AG09309 (cell line): ENCODE measurements around the gene PDE2A.

ENCODE experiments used
- DNase-seq: peaks from one replicate; pipeline ENCODE4 v3.0.0-alpha.2; 2010; ENCODE audit warnings: low read depth
- H3K4me3 ChIP-seq: 2 replicates; pipeline ENCODE4 v1.5.1; 2011; ENCODE audit warnings: mild to moderate bottlenecking, low read depth, low read length, moderate library complexity; ENCODE audit not compliant: control insufficient read depth
- TF ChIP-seq, protein P1 (sequence below): IDR thresholded peaks from 2 replicates; pipeline ENCODE4 v1.5.1; 2011; ENCODE audit warnings: mild to moderate bottlenecking, low read depth, low read length, inconsistent platforms; ENCODE audit not compliant: insufficient read depth, control insufficient read depth; ENCODE audit errors: missing control alignments

The PDE2A gene

DNA sequence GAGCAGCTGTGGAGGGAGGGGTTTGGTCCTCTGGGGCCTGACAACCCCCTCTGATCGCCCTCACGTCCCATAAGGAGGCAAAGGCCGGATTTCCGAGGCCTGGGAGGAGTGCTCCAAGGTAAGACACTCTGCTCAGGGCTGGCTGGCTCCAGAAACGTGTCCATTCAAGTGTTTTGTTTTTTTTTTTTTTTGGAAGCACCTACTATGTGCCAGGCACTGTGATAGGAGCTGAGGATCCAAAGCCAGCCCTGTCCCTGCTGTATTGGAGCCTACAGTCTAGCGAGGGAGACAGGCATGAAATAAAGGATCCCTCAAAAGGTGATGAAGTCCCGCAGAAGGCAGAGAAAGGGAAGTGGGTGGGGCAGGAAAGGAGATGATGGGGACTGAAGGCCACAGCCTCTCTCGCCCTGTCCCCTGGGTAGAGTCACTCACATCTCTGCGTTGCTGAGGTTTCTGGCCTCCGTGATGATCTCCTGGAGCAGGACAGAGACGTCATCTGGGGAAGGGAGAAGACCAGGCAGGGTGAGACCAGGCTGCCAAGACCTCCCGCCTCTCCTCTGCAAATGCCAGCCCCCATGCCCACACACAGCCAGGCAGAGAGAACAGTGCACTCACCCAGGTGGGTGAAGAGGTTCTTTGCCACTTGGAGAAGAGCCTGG, 89.2 kb downstream of the PDE2A start:
- H3K4me3 ChIP-seq: no peak overlapping the region
- no peak for DNase-seq
- TF ChIP-seq, protein P1, sequence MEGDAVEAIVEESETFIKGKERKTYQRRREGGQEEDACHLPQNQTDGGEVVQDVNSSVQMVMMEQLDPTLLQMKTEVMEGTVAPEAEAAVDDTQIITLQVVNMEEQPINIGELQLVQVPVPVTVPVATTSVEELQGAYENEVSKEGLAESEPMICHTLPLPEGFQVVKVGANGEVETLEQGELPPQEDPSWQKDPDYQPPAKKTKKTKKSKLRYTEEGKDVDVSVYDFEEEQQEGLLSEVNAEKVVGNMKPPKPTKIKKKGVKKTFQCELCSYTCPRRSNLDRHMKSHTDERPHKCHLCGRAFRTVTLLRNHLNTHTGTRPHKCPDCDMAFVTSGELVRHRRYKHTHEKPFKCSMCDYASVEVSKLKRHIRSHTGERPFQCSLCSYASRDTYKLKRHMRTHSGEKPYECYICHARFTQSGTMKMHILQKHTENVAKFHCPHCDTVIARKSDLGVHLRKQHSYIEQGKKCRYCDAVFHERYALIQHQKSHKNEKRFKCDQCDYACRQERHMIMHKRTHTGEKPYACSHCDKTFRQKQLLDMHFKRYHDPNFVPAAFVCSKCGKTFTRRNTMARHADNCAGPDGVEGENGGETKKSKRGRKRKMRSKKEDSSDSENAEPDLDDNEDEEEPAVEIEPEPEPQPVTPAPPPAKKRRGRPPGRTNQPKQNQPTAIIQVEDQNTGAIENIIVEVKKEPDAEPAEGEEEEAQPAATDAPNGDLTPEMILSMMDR: no peak

DNA sequence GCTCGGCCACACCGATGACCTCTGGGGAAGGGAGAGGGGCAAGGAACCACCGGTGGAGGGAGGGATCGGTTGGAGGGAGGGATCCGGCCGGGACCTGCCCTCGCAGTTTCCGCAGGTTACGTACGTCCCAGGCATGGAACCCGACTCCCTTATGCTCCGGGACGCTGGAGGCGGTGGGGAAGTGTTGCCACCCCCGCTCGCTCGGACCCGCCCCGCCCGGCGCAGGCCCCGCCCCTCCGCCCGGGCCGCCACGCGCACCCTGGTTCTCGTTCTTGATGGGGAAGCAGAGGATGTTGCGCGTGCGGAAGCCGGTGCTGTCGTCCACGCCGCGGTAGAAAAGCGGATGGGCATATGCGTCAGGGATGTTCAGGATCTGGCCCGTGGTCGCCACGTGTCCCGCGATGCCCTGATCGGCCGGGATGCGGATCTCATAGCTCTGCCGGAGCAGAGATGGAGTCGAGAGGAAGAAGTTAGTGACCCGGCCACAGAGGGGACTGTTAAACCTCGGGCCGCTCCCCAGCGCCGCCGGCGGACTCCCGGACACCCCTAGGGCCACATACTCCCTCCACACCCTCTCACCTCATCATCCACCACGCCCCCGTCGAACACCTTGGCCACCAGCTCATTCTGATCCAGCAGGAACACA, 89.8 kb downstream of the PDE2A start:
- TF ChIP-seq, protein P1: no peak
- H3K4me3 ChIP-seq: no peak overlapping the region; the same call in none of the 2 replicates
- no peak for DNase-seq

DNA sequence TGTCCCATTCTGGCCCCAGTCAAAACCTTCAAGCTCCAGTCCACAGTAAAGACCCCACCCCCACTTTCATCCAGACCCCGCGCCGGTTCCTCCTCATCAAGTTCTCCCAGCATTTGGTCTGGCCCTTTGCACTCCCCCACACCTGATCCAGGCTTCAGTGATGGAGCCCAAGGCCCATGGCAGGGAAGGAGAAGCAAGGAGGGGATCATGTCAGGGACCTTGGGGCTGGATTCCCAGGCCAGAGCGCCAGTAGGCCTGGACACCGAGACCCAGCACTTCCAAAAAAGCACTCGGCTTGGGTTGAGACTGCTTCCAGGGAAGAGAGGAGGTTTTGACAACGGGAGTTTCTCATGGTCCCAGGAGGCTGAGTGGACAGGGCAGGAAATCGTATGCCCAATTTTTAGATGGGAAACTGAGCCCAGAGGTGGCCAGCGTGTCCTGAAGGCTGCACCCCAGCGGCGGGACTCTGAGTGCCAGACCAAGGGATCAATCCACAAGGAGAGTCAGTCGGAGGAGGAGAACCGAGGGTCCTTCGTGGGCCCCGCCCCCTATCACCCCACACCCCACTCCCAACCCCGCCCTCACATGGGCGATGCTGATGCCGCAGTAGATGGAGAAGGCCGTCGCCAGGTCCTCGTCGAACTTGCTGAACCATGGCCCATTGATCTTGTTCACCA, 90.5 kb downstream of the PDE2A start:
- TF ChIP-seq, protein P1: no peak
- no peak for DNase-seq
- H3K4me3 ChIP-seq: no peak overlapping the region

DNA sequence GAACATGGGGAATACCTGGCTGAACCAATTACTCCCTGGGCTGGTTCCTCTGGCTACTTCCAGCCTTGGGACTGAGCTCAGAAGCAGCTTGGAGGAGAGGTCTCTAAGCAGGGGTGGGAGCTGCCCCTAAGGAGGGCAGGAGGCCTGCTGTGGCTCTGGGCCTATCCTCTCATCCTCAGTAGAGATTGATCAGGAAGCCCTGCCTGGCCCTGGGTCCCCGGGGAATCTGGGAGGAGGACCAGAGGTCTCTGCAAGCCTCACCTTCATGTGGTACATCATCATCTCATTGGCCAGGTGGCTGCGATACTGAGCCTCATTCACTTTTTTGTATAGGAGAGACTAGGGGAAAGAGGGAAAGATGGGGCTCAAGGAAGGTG, 91.1 kb downstream of the PDE2A start:
- TF ChIP-seq, protein P1: no peak
- no peak for DNase-seq
- no peak overlapping the region for H3K4me3 ChIP-seq

DNA sequence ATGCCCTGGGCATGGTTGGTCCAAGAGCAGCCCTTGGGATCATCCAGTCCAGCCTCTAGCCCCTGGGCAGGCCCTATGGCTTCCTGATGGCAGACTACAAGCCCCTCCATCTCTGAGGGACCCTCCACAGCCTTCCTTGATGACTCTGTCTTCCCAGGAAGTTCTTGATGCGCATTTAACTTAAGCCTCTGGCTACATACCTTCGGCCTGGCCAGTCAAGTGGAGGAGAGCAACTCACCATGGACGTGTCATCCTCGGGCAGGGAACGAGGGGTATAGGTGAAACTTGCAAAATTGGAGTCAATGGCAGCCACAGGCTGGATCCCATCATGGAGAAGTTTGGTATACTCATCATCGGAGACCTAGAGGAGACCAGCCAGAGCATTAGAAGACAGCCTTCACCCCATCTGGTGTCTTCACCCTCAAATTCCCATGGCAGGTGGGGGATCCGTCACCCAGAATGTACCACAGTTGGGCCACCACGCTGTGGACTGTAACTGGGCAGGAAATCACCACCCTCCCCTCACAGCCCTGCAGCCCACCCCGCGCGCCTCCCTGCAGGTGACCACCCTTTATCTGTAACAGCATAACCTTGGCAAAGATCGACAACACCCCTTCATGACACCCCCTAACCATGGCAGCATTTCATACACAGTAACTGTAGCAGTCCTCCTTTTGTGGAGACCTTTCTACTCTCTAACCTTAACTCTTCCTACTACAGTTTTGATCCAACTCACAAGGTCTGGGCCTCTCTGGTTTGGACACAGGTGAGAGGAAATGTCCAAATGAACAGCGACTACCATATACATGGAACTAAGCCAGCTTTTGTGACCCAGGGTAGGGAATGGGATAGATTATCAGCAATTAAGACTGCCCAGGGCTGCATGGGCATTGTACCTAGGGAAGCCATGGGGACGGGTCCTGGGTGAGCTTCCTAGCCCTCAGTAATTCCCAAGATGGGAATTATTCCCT, 91.7 kb downstream of the PDE2A start:
- TF ChIP-seq, protein P1: no peak
- no peak overlapping the region for H3K4me3 ChIP-seq
- no peak for DNase-seq

DNA sequence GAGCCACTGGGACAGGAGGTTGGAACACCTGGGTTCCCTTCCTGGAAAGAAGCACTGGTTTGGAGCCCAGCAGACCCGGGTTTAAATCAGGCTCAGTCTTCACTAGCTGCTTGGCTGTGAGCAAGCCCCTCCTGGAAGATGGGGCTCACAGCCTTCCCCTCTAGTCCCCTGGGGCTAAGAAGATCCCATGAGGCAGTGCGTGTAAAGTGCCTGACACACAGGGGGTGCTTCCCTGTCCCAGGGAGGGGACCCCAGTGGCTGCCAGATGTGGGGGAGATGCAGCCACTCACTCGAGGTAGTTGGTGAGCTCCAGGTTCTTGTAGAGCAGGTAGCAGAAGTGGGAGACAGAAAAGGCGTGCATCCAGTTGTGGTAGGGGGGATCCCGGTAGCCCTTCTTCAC, 93.2 kb downstream of the PDE2A start:
- no peak for DNase-seq
- TF ChIP-seq, protein P1: no peak
- H3K4me3 ChIP-seq: no peak overlapping the region
